HCT116 (cell line): ENCODE data around the gene SOX9. TPM values are rescaled to one million over a fixed set of nuclear protein-coding genes. Genes with fewer than 3 reads are reported as not detected.
"Not testable (repeated sequence)": the region's sequence is repeated elsewhere in the genome, so short reads cannot be mapped to it uniquely, and the experiment has no call there.

Experiments used
- ATAC-seq: fragments of 200-7000 bp; cut with Tn5 transposase; 2 replicates; pipeline ENCODE4 v1.9.1; 2020; ENCODE audit warnings: mild to moderate bottlenecking, moderate library complexity
- BruUV-seq: library from RNA; stranded (reverse); fragments of 400-500 nt; replicated peaks from 2 replicates; lab custom pipeline; 2021; lab: Mats Ljungman, UMichigan
- CTCF ChIA-PET: fragments of 300-600 bp; sonication (Branson Sonifier 250); formaldehyde crosslinking; loops from one replicate; lab custom pipeline; 2021; ENCODE audit warnings: antibody characterized with exemption; lab: Charles Lee
- POLR2A ChIA-PET: fragments of 300-600, 350-600 bp; sonication (Branson Sonifier 250); formaldehyde crosslinking; loops from one replicate; lab custom pipeline; 2021; ENCODE audit warnings: antibody characterized with exemption; lab: Charles Lee
- RAD21 ChIA-PET, 2 experiments: fragments of 300-600 bp; sonication (Branson Sonifier 250); formaldehyde crosslinking; loops; one replicate each; lab custom pipeline; 2023; ENCODE audit warnings: low total read pairs in 2 of 2; ENCODE audit not compliant: uncharacterized antibody in 2 of 2, unreplicated experiment in 2 of 2, low non-redundant PET in 1 of 2; lab: Charles Lee
- DNase-seq: peaks from one replicate; pipeline ENCODE4 v3.0.0-alpha.2; 2010; ENCODE audit warnings: low read depth, low spot score
- H2AFZ ChIP-seq: fragments of 200-600 bp; shearing (Covaris generic), sonication (generic); 2 replicates; pipeline ENCODE4 v1.6.1; 2017; ENCODE audit warnings: low read depth, mixed run types, mixed read lengths, antibody characterized with exemption, low read length; ENCODE audit not compliant: poor library complexity, severe bottlenecking
- H3K27ac ChIP-seq: 2 replicates; pipeline ENCODE4 v1.5.1; 2012; ENCODE audit warnings: low read depth, low read length
- H3K27me3 ChIP-seq: fragments of 200-600 bp; sonication (generic); 2 replicates; pipeline ENCODE4 v1.6.1; 2016; ENCODE audit warnings: mixed run types, low read length, mixed read lengths; ENCODE audit not compliant: insufficient read depth
- H3K36me3 ChIP-seq, 2 experiments: fragments of 200-500 bp in 1 of 2; fragments of 200-600 bp in 1 of 2; sonication (Bioruptor generic) in 1 of 2; sonication (generic) in 1 of 2; 2 replicates each; pipeline versions ENCODE4 v1.5.1 to v1.6.1; 2014 to 2016; ENCODE audit warnings: low read length in 2 of 2, inconsistent platforms in 1 of 2, mixed read lengths in 1 of 2, mixed run types in 1 of 2; ENCODE audit not compliant: insufficient read depth in 2 of 2, control insufficient read depth in 1 of 2
- H3K4me1 ChIP-seq, 2 experiments: fragments of 200-600 bp in 1 of 2; sonication (generic) in 1 of 2; 2 replicates each; pipeline versions ENCODE4 v1.5.1 to v1.6.1; 2012 to 2017; ENCODE audit warnings: low read length in 2 of 2, inconsistent platforms in 1 of 2, mild to moderate bottlenecking in 1 of 2, mixed read lengths in 1 of 2, mixed run types in 1 of 2, moderate library complexity in 1 of 2; ENCODE audit not compliant: insufficient read depth in 2 of 2, control insufficient read depth in 1 of 2
- H3K4me2 ChIP-seq: fragments of 200-600 bp; sonication (generic); 2 replicates; pipeline ENCODE4 v1.6.1; 2017; ENCODE audit warnings: mixed run types, low read length, mixed read lengths
- H3K4me3 ChIP-seq, 2 experiments: fragments of 200-600 bp in 1 of 2; sonication (generic) in 1 of 2; replicated peaks in 1 of 2; 2 replicates each; pipeline ENCODE4 v1.5.1; 2011 to 2016; ENCODE audit warnings: low read length in 2 of 2, control low read depth in 1 of 2, low read depth in 1 of 2, mild to moderate bottlenecking in 1 of 2, mixed read lengths in 1 of 2, mixed run types in 1 of 2
- H3K79me2 ChIP-seq: fragments of 200-600 bp; sonication (generic); 2 replicates; pipeline ENCODE4 v1.6.1; 2017; ENCODE audit warnings: mild to moderate bottlenecking, mixed run types, low read length, moderate library complexity, mixed read lengths; ENCODE audit not compliant: insufficient read depth
- H3K9ac ChIP-seq: fragments of 200-600 bp; sonication (generic); 2 replicates; pipeline ENCODE4 v1.6.1; 2016; ENCODE audit warnings: low read length, mixed read lengths
- H3K9me2 ChIP-seq: fragments of 200-600 bp; sonication (generic), shearing (Covaris generic); 2 replicates; pipeline ENCODE4 v1.6.1; 2017; ENCODE audit warnings: mixed run types, mild to moderate bottlenecking, moderate library complexity; ENCODE audit not compliant: insufficient read depth
- H3K9me3 ChIP-seq, 2 experiments: fragments of 200-500 bp in 1 of 2; fragments of 200-600 bp in 1 of 2; sonication (Bioruptor generic) in 1 of 2; sonication (generic) in 1 of 2; 2 replicates each; pipeline ENCODE4 v1.6.1; 2014 to 2017; ENCODE audit warnings: low read length in 2 of 2, mixed read lengths in 2 of 2, inconsistent platforms in 1 of 2, low read depth in 1 of 2, mild to moderate bottlenecking in 1 of 2, mixed run types in 1 of 2, moderate library complexity in 1 of 2; ENCODE audit not compliant: control insufficient read depth in 1 of 2, insufficient read depth in 1 of 2
- H4K20me1 ChIP-seq: fragments of 200-600 bp; sonication (generic), shearing (Covaris generic); 2 replicates; pipeline ENCODE4 v1.6.1; 2017; ENCODE audit warnings: mixed run types, mild to moderate bottlenecking, moderate library complexity; ENCODE audit not compliant: insufficient read depth
- CTCF ChIP-seq, 3 experiments: fragments of 200-600 bp in 1 of 3; sonication (generic) in 1 of 3; IDR thresholded peaks in 2 of 3; conservative IDR thresholded peaks in 1 of 3; 2 replicates each; pipeline ENCODE4 v1.5.1; 2012 to 2017; ENCODE audit warnings: low read depth in 2 of 3, low read length in 2 of 3, antibody characterized with exemption in 1 of 3, borderline replicate concordance in 1 of 3, control low read depth in 1 of 3, mild to moderate bottlenecking in 1 of 3, mixed read lengths in 1 of 3, mixed run types in 1 of 3, moderate library complexity in 1 of 3; ENCODE audit not compliant: insufficient read depth in 1 of 3
- ELF1 ChIP-seq: IDR thresholded peaks from 2 replicates; pipeline ENCODE4 v1.6.1; 2012; ENCODE audit warnings: low read depth, borderline replicate concordance
- EZH2 ChIP-seq: fragments of 200-600 bp; sonication (generic); IDR thresholded peaks from 2 replicates; pipeline ENCODE4 v1.6.1; 2017; ENCODE audit warnings: antibody characterized with exemption, mixed run types
- FOSL1 ChIP-seq: IDR thresholded peaks from 2 replicates; pipeline ENCODE4 v1.6.1; 2012; ENCODE audit warnings: low read depth
- JUND ChIP-seq: IDR thresholded peaks from 2 replicates; pipeline ENCODE4 v1.6.1; 2012
- POLR2AphosphoS5 ChIP-seq: IDR thresholded peaks from 2 replicates; pipeline ENCODE4 v1.6.1; 2011; ENCODE audit warnings: mild to moderate bottlenecking, low read depth, low read length, moderate library complexity
- REST ChIP-seq: IDR thresholded peaks from 2 replicates; pipeline ENCODE4 v1.6.1; 2012; ENCODE audit warnings: low read depth
- SRF ChIP-seq: IDR thresholded peaks from 2 replicates; pipeline ENCODE4 v1.6.1; 2012; ENCODE audit warnings: low read depth
- YY1 ChIP-seq: IDR thresholded peaks from 2 replicates; pipeline ENCODE4 v1.6.1; 2011; ENCODE audit warnings: low read length, low read depth, moderate library complexity, mild to moderate bottlenecking; ENCODE audit not compliant: insufficient replicate concordance; ENCODE audit errors: extremely low read depth
- ZBTB33 ChIP-seq: IDR thresholded peaks from 2 replicates; pipeline ENCODE4 v1.6.1; 2011; ENCODE audit warnings: mild to moderate bottlenecking, low read length, moderate library complexity; ENCODE audit not compliant: insufficient replicate concordance; ENCODE audit errors: extremely low read depth
- ZFX ChIP-seq: fragments of 450-650 bp; IDR thresholded peaks from 2 replicates; pipeline ENCODE4 v1.6.1; 2017
- ZNF274 ChIP-seq: fragments of 200-500 bp; sonication (Bioruptor generic); IDR thresholded peaks from 2 replicates; pipeline ENCODE4 v1.6.1; 2014; ENCODE audit warnings: mild to moderate bottlenecking, low read depth, low read length, inconsistent platforms
- intact Hi-C: fragments of 100-400 bp; cut with micrococcal nuclease; formaldehyde crosslinking; loops from 2 replicates; pipeline ENCODE4 v1.10.0; 2022
- total RNA-seq: library from RNA; stranded (reverse); gene quantifications from one replicate; pipeline ENCODE4 v1.2.1, GENCODE V29; 2021; ENCODE audit not compliant: unreplicated experiment

SOX9 gene
- total RNA-seq, 1 experiment from 2014 or later = 69.2 TPM

- H3K27ac ChIP-seq, H3K9me3 ChIP-seq, H3K27me3 ChIP-seq, H3K4me2 ChIP-seq, H2AFZ ChIP-seq, H4K20me1 ChIP-seq, DNase-seq, BruUV-seq, H3K4me1 ChIP-seq, CTCF ChIA-PET, H3K9ac ChIP-seq, H3K79me2 ChIP-seq, H3K36me3 ChIP-seq, H3K9me2 ChIP-seq, ATAC-seq, H3K4me3 ChIP-seq: not testable (repeated sequence)
- ChIA-PET RAD21 (interaction anchor here in 1 of 2 experiments (0.7 kb wide), 1 partner anchor 1303 kb away, joined by 3 read pairs; no protein-coding TSS in a partner anchor), POLR2A (interaction anchor here (1.2 kb wide), 1 partner anchor 9 kb away, joined by 8 read pairs; the partner anchor contains the start of gene SOX9)
- intact Hi-C loops = loop anchor here (10.0 kb wide), 1 partner anchor 1027 kb away; no protein-coding TSS in a partner anchor
Observed at GRCh38 chr17:72111926-72112325, 8.9 kb upstream of the SOX9 start.

GRCh38 chr17:72113751-72114150, 7.1 kb upstream of the SOX9 start:
- RAD21 ChIA-PET = no interaction called here
- DNase-seq = no peak
- POLR2A ChIA-PET = no interaction called here

More at GRCh38 chr17:72113751-72114150, 7.1 kb upstream of the SOX9 start:
- Histone ChIP-seq H4K20me1 (no peaks in the 10 kb centered on the region), H3K9me2 (no peaks in the 10 kb centered on the region), H3K4me2 (no peak overlapping the region), H3K27ac (no peak overlapping the region), H3K9me3 (no peaks in the 10 kb centered on the region), H3K79me2 (no peaks in the 10 kb centered on the region), H2AFZ (no peak overlapping the region), H3K9ac (no peak overlapping the region), H3K27me3 (no peaks in the 10 kb centered on the region), H3K36me3 (no peaks in the 10 kb centered on the region), H3K4me1 (peaks cover 0 to 5% of the 10 kb centered on the region in 2 experiments; a peak in 3 of 4 replicates), H3K4me3 (no peak overlapping the region)
- no TSS peak for BruUV-seq
- TF ChIP-seq ELF1 (no peak), CTCF (IDR thresholded peaks at IDR 0.05 in 2 of 3, conservative IDR thresholded peaks at IDR 0.05 in 1 of 3; ENCODE audit: borderline replicate concordance in 1 of 3, insufficient read depth in 1 of 3, low read depth in 2 of 3, low read length in 2 of 3) (no peak), ZNF274 (no peak), POLR2AphosphoS5 (no peak), ZBTB33 (no peak), SRF (no peak), YY1 (no peak), ZFX (no peak; the same call in 1 of the 2 replicates), REST (no peak), EZH2 (no peak), JUND (no peak), FOSL1 (no peak)
- CTCF ChIA-PET = no interaction called here
- intact Hi-C loops = loop anchor here (10.0 kb wide), 1 partner anchor 1029 kb away; no protein-coding TSS in a partner anchor
- ATAC-seq = no peak
